NT2/D1 (cell line): ENCODE data around the gene PRR7.

Experiments
- DNase-seq: peaks from one replicate; pipeline ENCODE4 v3.0.0-alpha.2; 2011; ENCODE audit warnings: low read depth, low spot score
- H3K27me3 ChIP-seq: 2 replicates; pipeline ENCODE4 v1.6.0; 2011; ENCODE audit warnings: mild to moderate bottlenecking; ENCODE audit not compliant: insufficient read length, insufficient read depth
- H3K36me3 ChIP-seq: 2 replicates; pipeline ENCODE4 v1.6.1; 2011; ENCODE audit warnings: mild to moderate bottlenecking, low read length, mixed read lengths; ENCODE audit not compliant: insufficient read depth, insufficient read length
- H3K4me1 ChIP-seq: 2 replicates; pipeline ENCODE4 v1.5.1; 2011; ENCODE audit not compliant: insufficient read depth, insufficient read length
- H3K4me3 ChIP-seq: 2 replicates; pipeline ENCODE4 v1.5.1; 2011; ENCODE audit warnings: low read depth; ENCODE audit not compliant: insufficient read length
- H3K9ac ChIP-seq: 2 replicates; pipeline ENCODE4 v1.6.0; 2011; ENCODE audit warnings: low read depth; ENCODE audit not compliant: insufficient read length
- H3K9me3 ChIP-seq: 2 replicates; pipeline ENCODE4 v1.5.1; 2011; ENCODE audit warnings: mild to moderate bottlenecking, low read length; ENCODE audit not compliant: insufficient read depth
- SUZ12 ChIP-seq: IDR thresholded peaks from 2 replicates; pipeline ENCODE4 v1.6.1; 2011; ENCODE audit not compliant: insufficient read length, insufficient read depth; ENCODE audit errors: extremely low read depth
- YY1 ChIP-seq: IDR thresholded peaks from 2 replicates; pipeline ENCODE4 v1.6.1; 2011; ENCODE audit not compliant: insufficient read length, insufficient read depth
- ZNF274 ChIP-seq: IDR thresholded peaks from 2 replicates; pipeline ENCODE4 v1.6.1; 2011; ENCODE audit warnings: mild to moderate bottlenecking, low read depth, low read length

PRR7 gene

DNA sequence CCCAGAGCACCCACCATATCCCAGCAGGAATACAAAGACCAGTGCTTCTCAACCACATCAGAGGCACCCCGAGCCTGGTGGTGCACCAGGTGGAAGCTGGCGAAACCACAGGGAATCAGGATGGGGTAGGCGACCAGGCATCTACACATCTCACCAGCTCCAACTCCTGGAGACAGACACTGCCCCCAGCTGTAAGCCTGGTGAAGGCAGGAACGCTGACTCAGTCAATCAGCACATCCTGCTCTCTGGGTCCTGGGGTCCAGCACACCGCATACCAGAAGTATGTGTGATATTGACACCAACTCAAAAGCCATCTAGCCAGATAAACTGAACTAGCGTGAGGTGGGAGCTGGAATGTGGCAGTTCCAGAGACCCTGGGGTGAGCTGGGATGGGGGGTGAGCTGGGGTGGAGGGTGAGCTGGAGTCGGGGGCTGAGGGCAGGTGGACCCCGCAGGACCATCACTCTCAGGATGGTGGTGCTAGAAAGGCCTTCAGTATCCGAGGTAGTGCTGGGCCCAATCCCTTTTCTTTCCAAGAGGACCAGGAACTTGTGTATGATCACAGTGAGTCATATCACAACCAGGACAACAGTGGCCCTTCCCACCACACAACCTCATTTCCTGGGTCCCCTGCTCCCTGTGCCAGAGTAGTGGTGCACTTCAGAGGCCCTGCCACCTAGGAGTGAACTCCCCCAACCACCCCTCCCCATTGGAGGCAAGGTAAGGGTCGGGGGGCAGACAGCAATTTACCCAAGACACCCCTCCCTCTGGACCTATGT is 24.3 kb downstream of the PRR7 start:
- H3K9ac ChIP-seq: no peak overlapping the region
- DNase-seq: no peak

GRCh38 chr5:177471610-177472356 is 25.2 kb downstream of the PRR7 start:
- no peaks in the 10 kb centered on the region for H3K27me3 ChIP-seq
- peak overlapping the region; percentile 99 for H3K9ac ChIP-seq
- peaks cover 57% of the 10 kb centered on the region for H3K36me3 ChIP-seq
- no peak for TF ChIP-seq YY1
- no peak for TF ChIP-seq ZNF274
- TF ChIP-seq SUZ12: no peak
- peak overlapping the region; percentile 93 for H3K4me3 ChIP-seq
- H3K4me1 ChIP-seq: peaks cover 54% of the 10 kb centered on the region
- no peak for DNase-seq
- no peaks in the 10 kb centered on the region for H3K9me3 ChIP-seq

More for the DNA sequence above, 24.3 kb downstream of the PRR7 start:
- Histone ChIP-seq H3K4me3 (peak overlapping the region; percentile 93), H3K36me3 (peaks cover 62% of the 10 kb centered on the region), H3K9me3 (peaks cover 8% of the 10 kb centered on the region; the same call in 1 of the 2 replicates), H3K4me1 (peaks cover 51% of the 10 kb centered on the region), H3K27me3 (no peaks in the 10 kb centered on the region)
- TF ChIP-seq YY1 (no peak), SUZ12 (no peak), ZNF274 (no peak)

DNA sequence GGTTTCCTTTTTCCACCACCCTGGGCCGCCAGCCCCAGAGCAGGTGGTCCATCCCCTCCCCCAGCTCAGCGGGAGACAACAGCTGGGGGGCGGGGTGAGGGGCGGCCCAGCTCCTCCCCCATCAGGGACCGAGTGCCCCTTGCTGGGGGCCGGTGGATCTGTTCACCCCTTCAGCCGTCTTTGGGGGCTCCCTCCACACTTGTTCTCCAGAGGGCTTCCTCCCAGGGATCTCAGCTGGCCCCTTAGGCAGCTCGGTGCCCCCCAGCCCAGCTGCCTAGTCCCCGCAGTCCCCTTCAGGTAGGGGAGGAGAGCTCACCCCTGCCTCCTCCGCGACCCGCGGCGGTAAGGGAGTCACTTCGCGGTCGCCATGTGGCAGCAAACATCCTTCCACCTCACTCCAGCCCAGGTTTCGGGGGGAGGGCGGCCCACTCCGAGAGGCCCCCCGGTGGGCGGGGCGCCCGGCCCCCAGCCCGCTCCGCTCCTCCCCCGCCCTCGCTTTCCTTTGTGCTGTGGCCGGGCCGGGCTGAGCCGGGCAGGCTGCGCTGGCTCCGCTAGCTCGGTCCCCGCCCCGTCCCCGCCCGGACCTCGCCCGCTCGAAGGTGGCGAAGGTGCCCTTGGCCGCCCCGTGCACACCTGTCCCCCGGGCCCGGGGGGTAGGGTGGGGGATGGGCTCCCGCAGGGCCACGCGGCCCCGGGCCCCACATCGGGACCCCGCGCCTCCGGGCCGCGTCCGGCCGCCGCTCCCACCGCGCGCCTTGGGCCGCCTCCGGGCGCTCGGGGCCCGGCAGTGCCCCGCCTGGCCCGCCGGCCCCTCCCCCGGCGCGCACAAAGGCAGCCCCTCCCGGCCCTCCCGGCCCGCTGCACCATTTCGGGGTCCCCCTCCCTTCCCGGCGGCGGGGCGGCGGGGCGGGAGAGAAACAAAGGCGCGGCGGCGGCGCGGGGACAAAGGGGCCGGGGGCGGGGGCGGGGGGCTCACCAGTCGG is 26.1 kb downstream of the PRR7 start:
- H3K9me3 ChIP-seq: no peaks in the 10 kb centered on the region
- no peak for DNase-seq
- no peaks in the 10 kb centered on the region for H3K27me3 ChIP-seq
- H3K36me3 ChIP-seq: peaks cover 54% of the 10 kb centered on the region
- no peak for TF ChIP-seq SUZ12
- no peak for TF ChIP-seq ZNF274
- no peak for TF ChIP-seq YY1
- peak overlapping the region; percentile 99 for H3K9ac ChIP-seq
- H3K4me3 ChIP-seq: peak overlapping the region; percentile 93
- peaks cover 54% of the 10 kb centered on the region for H3K4me1 ChIP-seq

DNA sequence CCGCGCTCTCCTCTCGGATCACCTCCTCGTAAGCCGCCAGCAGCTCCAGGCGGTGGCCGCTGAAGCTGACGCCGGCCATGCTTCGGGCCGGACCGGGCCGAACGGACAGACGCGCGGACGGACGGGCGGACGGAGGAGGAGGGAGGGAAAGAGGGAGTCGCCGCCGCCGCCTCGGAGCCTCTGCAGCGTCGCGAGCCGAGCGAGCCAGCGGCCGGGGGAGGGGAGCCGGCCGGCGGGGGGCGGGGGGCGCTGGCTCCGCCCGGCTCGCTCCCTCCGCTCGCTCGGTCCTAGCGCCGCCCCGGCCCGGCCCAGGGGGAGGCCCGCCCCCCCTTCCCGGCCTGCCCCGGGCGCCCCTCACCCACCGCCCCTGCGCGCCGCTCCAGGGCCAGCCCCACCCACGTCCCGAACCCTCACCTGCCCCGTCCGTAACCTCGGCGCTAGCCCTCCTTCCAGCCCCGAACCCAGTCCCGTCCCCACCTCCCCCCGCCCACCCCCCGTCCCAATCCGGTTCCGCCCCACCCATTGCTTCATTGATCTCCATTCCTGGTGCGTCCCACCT is 26.9 kb downstream of the PRR7 start, which contains the start of gene DBN1:
Gene DBN1, minus strand, starts transcription at position 192 of the 559 bp plus-strand sequence. Its CDS starts 113 bp downstream, at position 79.
- Histone ChIP-seq H3K36me3 (peaks cover 54% of the 10 kb centered on the region), H3K4me1 (peaks cover 50% of the 10 kb centered on the region), H3K4me3 (peak within 1 kb of the TSS; percentile 93), H3K27me3 (no peaks in the 10 kb centered on the region), H3K9ac (peak within 1 kb of the TSS; percentile 99), H3K9me3 (no peaks in the 10 kb centered on the region)
- no peak for TF ChIP-seq ZNF274
- TF ChIP-seq YY1: no peak
- no peak for TF ChIP-seq SUZ12
- no peak for DNase-seq

- no peak for DNase-seq
- TF ChIP-seq YY1 (no peak), SUZ12 (no peak), ZNF274 (no peak)
- Histone ChIP-seq H3K36me3 (peaks cover 54% of the 10 kb centered on the region), H3K9me3 (no peaks in the 10 kb centered on the region), H3K27me3 (no peaks in the 10 kb centered on the region), H3K4me3 (peak overlapping the region; percentile 23), H3K4me1 (peaks cover 46% of the 10 kb centered on the region), H3K9ac (peak overlapping the region; percentile 37)
These were observed 27.4 kb downstream of the PRR7 start for GRCh38 chr5:177474002-177474476.

DNA sequence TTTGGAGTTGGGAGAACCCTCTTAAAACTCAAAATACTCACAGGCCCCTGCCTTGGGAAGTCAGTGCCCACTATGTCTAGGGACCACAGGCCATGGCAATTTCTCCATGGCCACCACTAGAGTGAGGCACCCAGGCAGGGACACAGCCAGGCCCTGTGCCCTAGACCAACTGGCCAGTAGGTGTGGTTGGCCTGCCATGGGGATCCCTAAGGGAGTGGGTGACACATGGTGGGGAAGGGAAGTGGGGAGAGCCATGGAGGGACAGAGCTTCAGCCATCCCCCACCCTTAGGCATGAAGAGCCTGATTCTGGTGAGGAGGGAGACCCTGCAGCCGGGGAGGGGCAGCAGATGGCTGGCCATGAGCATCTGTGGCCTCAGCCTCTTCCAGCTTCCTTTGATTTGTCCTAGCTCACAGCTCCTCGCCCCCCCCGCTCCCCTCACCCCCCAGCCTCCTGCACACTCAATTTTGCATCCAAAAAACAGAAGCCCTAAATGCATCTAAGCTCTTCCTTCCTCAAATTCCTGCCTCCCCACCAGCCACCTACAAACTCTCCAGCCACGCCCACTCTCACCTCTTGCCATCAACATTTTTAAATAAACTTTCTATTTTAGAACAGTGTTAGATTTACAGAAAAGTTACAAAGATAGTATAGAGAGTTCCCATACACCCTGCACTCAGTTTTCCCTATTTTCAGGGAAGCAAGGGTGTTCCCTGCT is 28.4 kb downstream of the PRR7 start:
- H3K9me3 ChIP-seq: no peaks in the 10 kb centered on the region
- H3K9ac ChIP-seq: peak overlapping the region; percentile 54
- peaks cover 37% of the 10 kb centered on the region for H3K4me1 ChIP-seq

More for the DNA sequence above, 28.4 kb downstream of the PRR7 start:
- no peak for TF ChIP-seq YY1
- TF ChIP-seq SUZ12: no peak
- TF ChIP-seq ZNF274: no peak
- DNase-seq: no peak
- Histone ChIP-seq H3K4me3 (no peak overlapping the region), H3K27me3 (no peaks in the 10 kb centered on the region), H3K36me3 (peaks cover 55% of the 10 kb centered on the region)
